ENCODE measurements around the gene SBNO2.

- TF ChIP-seq SUZ12 (IDR thresholded peaks at IDR 0.05; ENCODE audit: extremely low read depth, insufficient read depth, insufficient read length) (no peak), ZNF274 (IDR thresholded peaks at IDR 0.05; ENCODE audit: low read depth, low read length) (no peak), YY1 (IDR thresholded peaks at IDR 0.05; ENCODE audit: insufficient read depth, insufficient read length) (no peak)
Measured at GRCh38 chr19:1093330-1093729, 80.7 kb downstream of the SBNO2 start.

All from NT2/D1 (cell line).